Measurements from ENCODE around the gene HPSE.

GRCh38 chr4:83362492-83363329, 28.1 kb upstream of the HPSE start:
- TF ChIP-seq CTCF (conservative IDR thresholded peaks at IDR 0.05 in 1 of 2, IDR thresholded peaks at IDR 0.05 in 1 of 2; ENCODE audit: low read depth in 1 of 2, low read length in 2 of 2) (peak; percentile 30 to 55), EZH2 (IDR thresholded peaks at IDR 0.05; ENCODE audit: low read length, missing control alignments) (no peak)

All from fibroblast of lung (primary cell).